HepG2 (cell line): ENCODE results near the gene LRRC10B. TPM values are rescaled to one million over a fixed set of nuclear protein-coding genes. Genes with fewer than 3 reads are reported as not detected.

ENCODE experiments used
- ARNTL ChIP-seq: sonication (generic); formaldehyde crosslinking; IDR thresholded peaks from 2 replicates; pipeline ENCODE4 v1.4.0; 2020; ENCODE audit warnings: mild to moderate bottlenecking, missing genetic modification reagents
- RXRA ChIP-seq: sonication (generic); formaldehyde crosslinking; IDR thresholded peaks from 2 replicates; pipeline ENCODE4 v1.5.1; 2020; ENCODE audit warnings: missing genetic modification reagents
- SKIL ChIP-seq: sonication (generic); formaldehyde crosslinking; IDR thresholded peaks from 2 replicates; pipeline ENCODE4 v1.8.0; 2022; ENCODE audit warnings: missing genetic modification reagents, mild to moderate bottlenecking, moderate library complexity, borderline replicate concordance
- ZMYM3 ChIP-seq: sonication (generic); formaldehyde crosslinking; IDR thresholded peaks from 2 replicates; pipeline ENCODE4 v1.5.1; 2020; ENCODE audit warnings: mild to moderate bottlenecking, missing genetic modification reagents
- ZNF3 ChIP-seq: IDR thresholded peaks from 2 replicates; pipeline ENCODE4 v1.7.0; 2017; ENCODE audit warnings: inconsistent platforms
- polyA plus RNA-seq, 8 experiments: library from polyadenylated mRNA; depleted of rRNA in 3 of 8; stranded (reverse) in 7 of 8; unstranded in 1 of 8; fragments of >200 nt; fragmentation: Illumina TruSeq in 4 of 8; extraction: Trizol in 4 of 8; gene quantifications; 2 replicates each; pipeline versions ENCODE4 v1.2.1 to v1.2.3, GENCODE V29; 2011 to 2016; ENCODE audit warnings: low read depth in 4 of 8, missing spikeins in 1 of 8, mixed read lengths in 1 of 8; ENCODE audit not compliant: insufficient read depth in 1 of 8
- total RNA-seq, 5 experiments: library from RNA; depleted of rRNA; stranded (reverse); fragments of >200 nt; fragmentation: Illumina TruSeq; extraction: Trizol; gene quantifications; 2 replicates each; pipeline ENCODE4 v1.2.3, GENCODE V29; 2016; ENCODE audit warnings: low read depth in 1 of 5
- TF ChIP-seq, protein P1 (sequence below): sonication (generic); formaldehyde crosslinking; IDR thresholded peaks from 2 replicates; pipeline ENCODE4 v1.5.1; 2020; ENCODE audit warnings: mild to moderate bottlenecking, missing genetic modification reagents, borderline replicate concordance
- TF ChIP-seq, protein P2 (sequence below): sonication (generic); formaldehyde crosslinking; IDR thresholded peaks from 2 replicates; pipeline ENCODE4 v1.4.0; 2020; ENCODE audit warnings: mild to moderate bottlenecking, missing genetic modification reagents, borderline replicate concordance

The LRRC10B gene
- total and polyA plus RNA-seq, 2 of the 13 experiments (the other 11 are each of a cell fraction or from before 2014, with no cell fraction given) = not detected

DNA sequence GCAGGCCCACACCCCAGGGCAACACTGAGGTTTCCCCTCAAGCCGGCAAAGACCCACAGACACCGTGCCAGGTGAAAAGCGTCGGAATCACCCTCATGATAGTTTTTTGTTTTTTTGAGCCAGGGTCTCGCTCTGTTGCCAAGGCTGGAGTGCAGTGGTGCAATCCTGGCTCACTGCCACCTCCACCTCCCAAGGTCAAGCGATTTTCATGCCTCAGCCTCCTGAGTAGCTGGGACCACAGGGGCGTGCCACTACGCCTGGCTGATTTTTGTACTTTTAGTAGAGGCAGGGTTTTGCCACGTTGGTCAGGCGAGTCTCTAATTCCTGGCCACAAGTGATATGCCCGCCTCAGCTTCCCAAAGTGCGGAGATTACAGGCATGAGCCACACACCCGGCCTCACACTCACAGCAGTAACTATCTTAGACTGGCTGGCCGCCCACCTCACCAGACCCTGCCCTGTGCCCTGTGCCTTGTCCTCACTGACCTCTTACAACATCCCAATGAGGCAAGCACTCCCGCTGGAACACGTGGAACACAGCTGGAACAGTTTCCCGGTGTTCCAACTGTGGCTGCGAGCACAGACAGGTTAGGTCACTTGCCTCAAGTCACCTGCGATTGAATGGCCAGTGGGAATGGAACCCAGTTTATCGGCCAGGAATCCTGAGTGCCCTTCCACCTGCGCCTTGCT lies 21.1 kb downstream of the LRRC10B start (continued):
- TF ChIP-seq, protein P1, sequence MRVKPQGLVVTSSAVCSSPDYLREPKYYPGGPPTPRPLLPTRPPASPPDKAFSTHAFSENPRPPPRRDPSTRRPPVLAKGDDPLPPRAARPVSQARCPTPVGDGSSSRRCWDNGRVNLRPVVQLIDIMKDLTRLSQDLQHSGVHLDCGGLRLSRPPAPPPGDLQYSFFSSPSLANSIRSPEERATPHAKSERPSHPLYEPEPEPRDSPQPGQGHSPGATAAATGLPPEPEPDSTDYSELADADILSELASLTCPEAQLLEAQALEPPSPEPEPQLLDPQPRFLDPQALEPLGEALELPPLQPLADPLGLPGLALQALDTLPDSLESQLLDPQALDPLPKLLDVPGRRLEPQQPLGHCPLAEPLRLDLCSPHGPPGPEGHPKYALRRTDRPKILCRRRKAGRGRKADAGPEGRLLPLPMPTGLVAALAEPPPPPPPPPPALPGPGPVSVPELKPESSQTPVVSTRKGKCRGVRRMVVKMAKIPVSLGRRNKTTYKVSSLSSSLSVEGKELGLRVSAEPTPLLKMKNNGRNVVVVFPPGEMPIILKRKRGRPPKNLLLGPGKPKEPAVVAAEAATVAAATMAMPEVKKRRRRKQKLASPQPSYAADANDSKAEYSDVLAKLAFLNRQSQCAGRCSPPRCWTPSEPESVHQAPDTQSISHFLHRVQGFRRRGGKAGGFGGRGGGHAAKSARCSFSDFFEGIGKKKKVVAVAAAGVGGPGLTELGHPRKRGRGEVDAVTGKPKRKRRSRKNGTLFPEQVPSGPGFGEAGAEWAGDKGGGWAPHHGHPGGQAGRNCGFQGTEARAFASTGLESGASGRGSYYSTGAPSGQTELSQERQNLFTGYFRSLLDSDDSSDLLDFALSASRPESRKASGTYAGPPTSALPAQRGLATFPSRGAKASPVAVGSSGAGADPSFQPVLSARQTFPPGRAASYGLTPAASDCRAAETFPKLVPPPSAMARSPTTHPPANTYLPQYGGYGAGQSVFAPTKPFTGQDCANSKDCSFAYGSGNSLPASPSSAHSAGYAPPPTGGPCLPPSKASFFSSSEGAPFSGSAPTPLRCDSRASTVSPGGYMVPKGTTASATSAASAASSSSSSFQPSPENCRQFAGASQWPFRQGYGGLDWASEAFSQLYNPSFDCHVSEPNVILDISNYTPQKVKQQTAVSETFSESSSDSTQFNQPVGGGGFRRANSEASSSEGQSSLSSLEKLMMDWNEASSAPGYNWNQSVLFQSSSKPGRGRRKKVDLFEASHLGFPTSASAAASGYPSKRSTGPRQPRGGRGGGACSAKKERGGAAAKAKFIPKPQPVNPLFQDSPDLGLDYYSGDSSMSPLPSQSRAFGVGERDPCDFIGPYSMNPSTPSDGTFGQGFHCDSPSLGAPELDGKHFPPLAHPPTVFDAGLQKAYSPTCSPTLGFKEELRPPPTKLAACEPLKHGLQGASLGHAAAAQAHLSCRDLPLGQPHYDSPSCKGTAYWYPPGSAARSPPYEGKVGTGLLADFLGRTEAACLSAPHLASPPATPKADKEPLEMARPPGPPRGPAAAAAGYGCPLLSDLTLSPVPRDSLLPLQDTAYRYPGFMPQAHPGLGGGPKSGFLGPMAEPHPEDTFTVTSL (CRISPR knock-in tag) = 0 out of 2 replicates have a peak, but pooled peaks have one; percentile 41
- TF ChIP-seq SKIL (peak; percentile 63; the same call in 1 of the 2 replicates), RXRA (CRISPR knock-in tag) (peak; percentile 95), ZNF3 (CRISPR knock-in tag) (0 out of 2 replicates have a peak, but pooled peaks have one; percentile 52), ARNTL (CRISPR knock-in tag) (peak; percentile 71; the same call in 1 of the 2 replicates), ZMYM3 (CRISPR knock-in tag) (peak; percentile 85)
- TF ChIP-seq, protein P2, sequence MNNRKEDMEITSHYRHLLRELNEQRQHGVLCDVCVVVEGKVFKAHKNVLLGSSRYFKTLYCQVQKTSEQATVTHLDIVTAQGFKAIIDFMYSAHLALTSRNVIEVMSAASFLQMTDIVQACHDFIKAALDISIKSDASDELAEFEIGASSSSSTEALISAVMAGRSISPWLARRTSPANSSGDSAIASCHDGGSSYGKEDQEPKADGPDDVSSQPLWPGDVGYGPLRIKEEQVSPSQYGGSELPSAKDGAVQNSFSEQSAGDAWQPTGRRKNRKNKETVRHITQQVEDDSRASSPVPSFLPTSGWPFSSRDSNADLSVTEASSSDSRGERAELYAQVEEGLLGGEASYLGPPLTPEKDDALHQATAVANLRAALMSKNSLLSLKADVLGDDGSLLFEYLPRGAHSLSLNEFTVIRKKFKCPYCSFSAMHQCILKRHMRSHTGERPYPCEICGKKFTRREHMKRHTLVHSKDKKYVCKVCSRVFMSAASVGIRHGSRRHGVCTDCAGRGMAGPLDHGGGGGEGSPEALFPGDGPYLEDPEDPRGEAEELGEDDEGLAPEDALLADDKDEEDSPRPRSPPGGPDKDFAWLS (CRISPR knock-in tag) = no peak
